Activated naive CD4-positive, alpha-beta T cell treated with anti-CD3 and anti-CD28 coated beads, Interleukin-2, amount 10 ng/mL, durations not matched to agents 5 hours and 36 hours (primary cell): ENCODE data around the gene SLC30A1. TPM values are rescaled to one million over a fixed set of nuclear protein-coding genes. Genes with fewer than 3 reads are reported as not detected.

Experiments used
- total RNA-seq, 2 experiments: library from RNA; stranded (reverse); gene quantifications; one replicate each; pipeline ENCODE4 v1.2.3, GENCODE V29; 2021

Gene SLC30A1, protein sequence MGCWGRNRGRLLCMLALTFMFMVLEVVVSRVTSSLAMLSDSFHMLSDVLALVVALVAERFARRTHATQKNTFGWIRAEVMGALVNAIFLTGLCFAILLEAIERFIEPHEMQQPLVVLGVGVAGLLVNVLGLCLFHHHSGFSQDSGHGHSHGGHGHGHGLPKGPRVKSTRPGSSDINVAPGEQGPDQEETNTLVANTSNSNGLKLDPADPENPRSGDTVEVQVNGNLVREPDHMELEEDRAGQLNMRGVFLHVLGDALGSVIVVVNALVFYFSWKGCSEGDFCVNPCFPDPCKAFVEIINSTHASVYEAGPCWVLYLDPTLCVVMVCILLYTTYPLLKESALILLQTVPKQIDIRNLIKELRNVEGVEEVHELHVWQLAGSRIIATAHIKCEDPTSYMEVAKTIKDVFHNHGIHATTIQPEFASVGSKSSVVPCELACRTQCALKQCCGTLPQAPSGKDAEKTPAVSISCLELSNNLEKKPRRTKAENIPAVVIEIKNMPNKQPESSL
- total RNA-seq = 1 to 10 TPM; 9.6 to 9.7 TPM

DNA sequence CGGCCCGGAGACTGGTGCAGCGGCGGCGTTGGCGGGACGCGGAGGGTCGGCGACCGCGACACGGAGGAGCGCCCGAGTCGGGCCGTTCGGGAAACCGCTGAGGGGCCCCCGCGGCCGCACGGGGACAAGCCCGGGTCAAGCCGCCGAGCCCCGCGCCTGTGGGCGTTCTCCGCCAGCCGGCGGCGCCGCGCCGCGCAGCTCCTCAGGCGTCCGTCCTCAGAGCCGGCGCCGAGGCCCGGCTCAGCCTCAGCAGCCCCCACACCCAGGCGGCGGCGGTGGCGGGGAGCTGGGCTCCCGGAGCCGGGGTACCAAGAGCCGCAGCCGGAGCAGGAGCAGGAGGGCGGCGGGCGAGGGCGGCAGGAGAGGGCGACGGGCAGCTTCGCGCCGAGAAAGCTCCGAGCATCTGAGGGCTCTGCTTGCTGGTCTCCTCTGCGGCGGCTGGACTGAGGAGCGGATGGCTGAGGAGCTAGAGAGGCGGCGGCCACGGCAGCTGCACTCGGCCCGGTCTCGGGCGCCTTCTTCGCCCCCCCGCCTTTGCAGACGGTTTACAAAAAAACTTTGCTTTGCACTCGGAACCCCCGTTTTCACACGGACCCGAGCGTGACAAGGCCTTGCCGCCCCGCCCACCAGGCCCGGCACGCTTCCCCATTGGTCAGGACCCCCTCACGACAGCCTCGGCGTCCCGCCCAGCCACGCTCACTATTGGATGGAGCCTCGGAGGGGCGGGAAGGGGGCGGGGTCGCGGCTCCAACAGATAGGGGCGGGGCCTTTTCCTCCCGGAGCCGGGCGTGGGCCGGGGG is at the start of gene SLC30A1:
TSS of gene SLC30A1 (minus strand) at position 522 of the 800 bp plus-strand sequence. CDS start 549 bp downstream, outside the sequence.

Other genes starting within 250 kb of the SLC30A1 start
- not detected for gene RD3, start 87.0 kb downstream of the SLC30A1 start, total RNA-seq
- gene NEK2, start 96.5 kb upstream of the SLC30A1 start, total RNA-seq = 10 to 100 TPM; 26.7 to 29.8 TPM